Brain microvascular endothelial cell (primary cell): Measurements from ENCODE around the gene CCDC85C.
A peak's percentile ranks its signal among the peaks of the same experiment; 100 is the strongest.

Experiments
- DNase-seq: peaks from one replicate; pipeline ENCODE4 v3.0.0-alpha.2; 2020
- H3K27ac ChIP-seq: fragments of 250-450 bp; sonication (Bioruptor Pico); 2 replicates; pipeline ENCODE4 v1.5.1; 2020; ENCODE audit warnings: mild to moderate bottlenecking, moderate library complexity
- H3K27me3 ChIP-seq: fragments of 250-450 bp; sonication (Bioruptor Pico); replicated peaks from 2 replicates; pipeline ENCODE4 v1.5.1; 2020; ENCODE audit warnings: mild to moderate bottlenecking
- H3K36me3 ChIP-seq: fragments of 250-450 bp; sonication (Bioruptor Pico); replicated peaks from 2 replicates; pipeline ENCODE4 v1.5.1; 2020; ENCODE audit warnings: mild to moderate bottlenecking
- H3K4me3 ChIP-seq: 2 replicates; pipeline ENCODE4 v1.5.1; 2011; ENCODE audit warnings: low read depth, mild to moderate bottlenecking, control low read depth, low read length, moderate library complexity
- CTCF ChIP-seq: IDR thresholded peaks from 2 replicates; pipeline ENCODE4 v1.5.1; 2011; ENCODE audit warnings: low read depth, mild to moderate bottlenecking, moderate library complexity, low read length, control low read depth, inconsistent platforms; ENCODE audit errors: missing control alignments
- in situ Hi-C: cut with HindIII; loops from 2 replicates; pipeline ENCODE4 v1.10.0; 2017; ENCODE audit warnings: low sequenced_read_pairs, low pct_ligation_motif_present

Gene CCDC85C

DNA sequence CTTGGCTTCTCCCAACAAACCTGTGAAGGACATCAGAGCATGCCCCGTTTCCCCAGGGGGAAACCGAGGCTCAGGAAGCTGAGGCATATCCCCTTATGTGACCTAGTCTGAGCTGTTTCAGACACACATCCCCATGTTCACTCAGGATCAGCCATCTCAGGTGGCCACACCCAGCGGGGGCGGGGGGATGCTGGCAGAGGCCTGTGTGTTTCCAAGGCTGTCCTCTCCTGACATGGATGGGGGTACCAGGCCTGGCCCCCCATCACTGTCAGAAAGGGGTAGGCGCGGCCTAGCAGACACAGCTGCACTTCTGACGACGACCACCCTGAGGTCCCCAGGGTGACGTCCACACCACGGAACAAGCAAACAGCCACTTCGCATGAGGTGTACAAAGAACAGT is 22.1 kb downstream of the CCDC85C start:
- Histone ChIP-seq H3K27me3 (no peaks in the 10 kb centered on the region), H3K36me3 (no peaks in the 10 kb centered on the region), H3K27ac (no peak overlapping the region), H3K4me3 (no peak overlapping the region)
- no peak for DNase-seq
- TF ChIP-seq CTCF, result no peak
- in situ Hi-C loops, result no loop called here

DNA sequence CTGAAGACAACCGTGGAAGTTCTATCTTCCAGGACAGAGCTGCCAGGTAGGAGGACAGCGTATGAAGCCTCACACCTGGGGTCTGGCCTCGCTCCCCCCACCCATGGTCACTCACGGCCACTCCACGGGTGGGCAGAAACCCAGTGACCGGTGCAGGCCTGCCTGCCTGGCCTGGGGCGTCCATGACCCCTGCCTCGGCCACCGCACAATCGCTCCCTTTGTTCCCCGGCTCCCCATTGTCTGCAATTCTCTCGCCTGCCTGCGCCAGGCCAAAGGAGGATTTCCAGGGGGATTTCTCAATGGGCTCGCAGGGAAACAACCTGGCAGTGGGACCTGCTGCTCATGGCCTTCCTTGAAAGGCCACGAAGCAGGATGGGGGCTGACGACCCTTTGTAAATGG is 22.6 kb downstream of the CCDC85C start:
- no peaks in the 10 kb centered on the region for H3K27me3 ChIP-seq
- no peaks in the 10 kb centered on the region for H3K36me3 ChIP-seq
- H3K27ac ChIP-seq, result no peak overlapping the region
- H3K4me3 ChIP-seq, result no peak overlapping the region
- in situ Hi-C loops, result no loop called here
- no peak for TF ChIP-seq CTCF
- no peak for DNase-seq

GRCh38 chr14:99579903-99580571 is 24.0 kb downstream of the CCDC85C start:
- H3K36me3 ChIP-seq, result no peaks in the 10 kb centered on the region
- H3K4me3 ChIP-seq, result no peak overlapping the region
- no peak overlapping the region for H3K27ac ChIP-seq
- TF ChIP-seq CTCF, result no peak
- DNase-seq, result peak; percentile 28
- in situ Hi-C loops, result no loop called here
- no peaks in the 10 kb centered on the region for H3K27me3 ChIP-seq

DNA sequence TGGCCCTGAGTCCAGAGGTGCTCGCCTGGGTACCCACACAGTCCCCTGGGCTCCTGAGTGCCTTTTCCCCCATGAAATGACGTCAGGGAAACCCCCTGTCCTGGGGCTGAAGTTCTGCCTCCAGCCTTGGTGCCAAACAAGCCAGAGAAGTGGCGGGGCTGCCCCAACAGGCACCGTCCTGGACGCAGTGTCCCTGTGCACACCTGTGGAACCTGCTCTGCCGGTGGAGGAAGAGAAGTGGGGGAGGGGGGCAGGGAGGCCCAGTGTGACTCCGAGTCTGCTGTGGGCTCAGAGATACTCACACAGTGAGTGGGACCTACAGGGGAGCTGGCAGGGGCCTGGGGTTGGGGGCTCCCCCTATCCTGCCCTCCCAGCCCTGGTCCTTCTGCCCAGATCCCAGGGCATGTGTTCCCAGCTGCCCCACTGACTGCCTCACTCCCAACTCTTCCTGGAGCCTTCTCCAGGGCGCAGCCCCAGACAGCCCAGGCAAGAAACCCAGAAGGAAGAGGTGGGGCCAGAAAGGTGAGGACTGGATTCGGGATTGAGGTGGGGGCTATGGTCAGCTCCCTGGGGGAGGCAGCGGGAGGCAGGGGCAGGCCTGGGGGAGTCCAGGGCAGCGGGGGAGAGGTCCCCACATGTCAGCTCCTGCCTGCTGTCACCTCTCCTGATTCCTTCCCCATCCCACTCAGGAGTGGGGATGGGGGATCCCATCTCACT is 24.7 kb downstream of the CCDC85C start:
- in situ Hi-C loops, result no loop called here
- Histone ChIP-seq H3K4me3 (no peak overlapping the region), H3K27me3 (no peaks in the 10 kb centered on the region), H3K27ac (no peak overlapping the region), H3K36me3 (no peaks in the 10 kb centered on the region)
- no peak for DNase-seq
- no peak for TF ChIP-seq CTCF

DNA sequence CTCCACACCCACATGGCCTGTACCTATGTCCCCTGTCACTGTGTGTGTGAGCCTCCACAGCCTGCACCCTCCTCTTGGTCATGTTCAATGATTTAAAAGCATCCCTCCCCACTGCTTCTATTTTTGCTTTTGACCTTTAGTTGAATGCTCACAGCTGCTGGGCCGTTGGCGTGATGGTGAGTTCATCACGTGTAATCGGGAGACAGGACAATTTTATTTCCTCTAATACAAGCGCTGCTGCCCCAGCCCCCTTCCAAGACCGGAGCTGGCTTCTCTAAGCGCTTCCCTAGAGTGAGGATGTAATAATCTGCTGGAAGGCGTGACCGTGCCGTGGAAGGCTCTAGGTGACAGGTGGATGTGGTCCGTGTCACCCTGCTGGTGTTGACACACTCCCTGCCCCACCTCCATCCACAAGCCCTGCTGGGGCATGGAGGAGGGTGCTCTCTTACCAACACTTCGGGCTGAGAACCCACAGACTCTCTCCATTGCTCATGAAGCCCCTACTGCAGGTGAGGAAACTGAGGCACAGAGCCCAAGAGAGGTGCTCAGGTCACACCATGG is 25.4 kb downstream of the CCDC85C start:
- no peak for TF ChIP-seq CTCF

More for the DNA sequence above, 25.4 kb downstream of the CCDC85C start:
- Histone ChIP-seq H3K4me3 (no peak overlapping the region), H3K27me3 (no peaks in the 10 kb centered on the region), H3K36me3 (no peaks in the 10 kb centered on the region), H3K27ac (no peak overlapping the region)
- in situ Hi-C loops, result no loop called here
- DNase-seq, result no peak
